ENCODE results near the gene FOXO6. TPM values are rescaled to one million over a fixed set of nuclear protein-coding genes. Genes with fewer than 3 reads are reported as not detected.

Gene FOXO6
- total and polyA plus RNA-seq, 2 donors (not counting 1 experiment from before 2014, with no cell fraction given) = under 0.01 TPM; not detected in 1

DNA sequence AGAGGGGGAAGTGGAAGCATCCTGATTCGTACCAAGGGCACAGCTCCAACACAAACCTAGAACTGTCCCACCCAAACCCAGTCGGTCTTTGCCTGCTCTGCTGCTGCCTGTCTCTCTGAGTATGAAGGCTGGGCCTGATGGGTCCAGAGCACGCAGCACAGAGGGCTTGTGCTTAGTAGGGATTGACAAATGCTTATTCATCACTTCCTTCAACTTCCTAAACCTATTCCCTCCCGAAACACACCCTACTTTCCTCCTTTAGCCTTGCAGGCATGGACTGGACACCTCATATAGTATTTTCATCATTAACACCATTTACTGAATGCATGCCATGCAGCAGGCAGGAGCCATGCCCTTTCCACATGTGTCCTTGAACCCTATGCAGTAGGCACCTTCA is 31.3 kb downstream of the FOXO6 start:
- H3K4me2 ChIP-seq (ENCODE audit: extremely low read depth, insufficient read depth, low read length) = no peak overlapping the region
- H3K4me1 ChIP-seq (ENCODE audit: control insufficient read depth, extremely low read depth, insufficient read depth, low read length) = no peaks in the 10 kb centered on the region
- no peak for TF ChIP-seq EZH2 (IDR thresholded peaks at IDR 0.05; ENCODE audit: low read length, missing control alignments)
- TF ChIP-seq, protein P1, sequence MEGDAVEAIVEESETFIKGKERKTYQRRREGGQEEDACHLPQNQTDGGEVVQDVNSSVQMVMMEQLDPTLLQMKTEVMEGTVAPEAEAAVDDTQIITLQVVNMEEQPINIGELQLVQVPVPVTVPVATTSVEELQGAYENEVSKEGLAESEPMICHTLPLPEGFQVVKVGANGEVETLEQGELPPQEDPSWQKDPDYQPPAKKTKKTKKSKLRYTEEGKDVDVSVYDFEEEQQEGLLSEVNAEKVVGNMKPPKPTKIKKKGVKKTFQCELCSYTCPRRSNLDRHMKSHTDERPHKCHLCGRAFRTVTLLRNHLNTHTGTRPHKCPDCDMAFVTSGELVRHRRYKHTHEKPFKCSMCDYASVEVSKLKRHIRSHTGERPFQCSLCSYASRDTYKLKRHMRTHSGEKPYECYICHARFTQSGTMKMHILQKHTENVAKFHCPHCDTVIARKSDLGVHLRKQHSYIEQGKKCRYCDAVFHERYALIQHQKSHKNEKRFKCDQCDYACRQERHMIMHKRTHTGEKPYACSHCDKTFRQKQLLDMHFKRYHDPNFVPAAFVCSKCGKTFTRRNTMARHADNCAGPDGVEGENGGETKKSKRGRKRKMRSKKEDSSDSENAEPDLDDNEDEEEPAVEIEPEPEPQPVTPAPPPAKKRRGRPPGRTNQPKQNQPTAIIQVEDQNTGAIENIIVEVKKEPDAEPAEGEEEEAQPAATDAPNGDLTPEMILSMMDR (conservative IDR thresholded peaks at IDR 0.05 in 1 of 2, IDR thresholded peaks at IDR 0.05 in 1 of 2; ENCODE audit: low read depth in 1 of 2, low read length in 2 of 2) = no peak
- no peak overlapping the region for H3K27ac ChIP-seq (ENCODE audit: insufficient read depth, low read length)
- H3K4me3 ChIP-seq (replicated peaks in 1 of 4; ENCODE audit: control extremely low read depth in 1 of 4, insufficient read depth in 1 of 4, low read depth in 3 of 4, low read length in 4 of 4) = no peak overlapping the region
- H2AFZ ChIP-seq (ENCODE audit: low read length) = no peak overlapping the region
- DNase-seq (ENCODE audit: low read depth in 2 of 2) = no peak
- H3K27me3 ChIP-seq (ENCODE audit: control insufficient read depth, insufficient read depth, low read length) = peaks cover 24% of the 10 kb centered on the region
- H3K79me2 ChIP-seq (ENCODE audit: control insufficient read depth, insufficient read depth, low read length) = no peaks in the 10 kb centered on the region
- H3K9ac ChIP-seq (ENCODE audit: insufficient read depth, low read length) = no peak overlapping the region
- no peaks in the 10 kb centered on the region for H3K9me3 ChIP-seq (ENCODE audit: control insufficient read depth, insufficient read depth, low read depth, low read length)
- H3K36me3 ChIP-seq (ENCODE audit: control insufficient read depth, insufficient read depth, low read length) = no peaks in the 10 kb centered on the region
- H4K20me1 ChIP-seq (ENCODE audit: control insufficient read depth, extremely low read depth, insufficient read depth, low read length) = no peaks in the 10 kb centered on the region

DNA sequence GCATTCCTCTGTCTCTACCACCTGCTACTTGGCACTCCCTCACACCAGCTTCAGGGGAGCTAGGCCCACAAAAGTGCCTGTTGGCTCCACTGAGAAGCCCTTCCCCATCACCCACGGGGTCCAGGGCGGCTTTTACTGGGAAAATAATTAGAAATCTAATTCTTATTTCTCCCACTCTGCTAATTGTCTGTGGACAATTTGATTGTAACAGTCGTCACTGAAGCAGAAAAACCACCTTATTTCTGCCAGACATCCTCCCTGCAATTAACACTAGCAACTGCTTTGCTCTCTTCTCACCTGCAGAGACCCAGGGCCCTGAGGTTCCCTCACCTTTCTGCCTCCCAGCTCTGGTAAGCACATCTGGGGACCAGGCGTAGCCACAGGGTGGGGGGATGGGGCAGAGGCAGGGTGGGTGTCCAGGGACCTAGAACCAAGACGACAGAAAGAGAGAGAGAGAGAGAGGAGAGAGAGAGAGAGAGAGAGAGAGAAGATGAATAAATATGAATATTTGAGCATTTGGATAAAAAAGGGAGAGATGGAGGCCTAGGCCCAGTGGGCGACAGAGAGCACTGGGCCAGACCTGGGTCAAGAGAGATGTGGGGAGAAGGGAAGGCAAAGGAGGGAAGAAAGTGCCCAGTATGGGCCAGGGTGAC is 32.6 kb downstream of the FOXO6 start:
- H3K4me3 ChIP-seq (replicated peaks in 1 of 4; ENCODE audit: control extremely low read depth in 1 of 4, insufficient read depth in 1 of 4, low read depth in 3 of 4, low read length in 4 of 4) = no peak overlapping the region
- H2AFZ ChIP-seq (ENCODE audit: low read length) = no peak overlapping the region
- no peaks in the 10 kb centered on the region for H3K36me3 ChIP-seq (ENCODE audit: control insufficient read depth, insufficient read depth, low read length)
- TF ChIP-seq EZH2 (IDR thresholded peaks at IDR 0.05; ENCODE audit: low read length, missing control alignments) = no peak
- TF ChIP-seq, protein P1 (conservative IDR thresholded peaks at IDR 0.05 in 1 of 2, IDR thresholded peaks at IDR 0.05 in 1 of 2; ENCODE audit: low read depth in 1 of 2, low read length in 2 of 2) = no peak
- DNase-seq (ENCODE audit: low read depth in 2 of 2) = no peak
- no peaks in the 10 kb centered on the region for H4K20me1 ChIP-seq (ENCODE audit: control insufficient read depth, extremely low read depth, insufficient read depth, low read length)
- H3K4me1 ChIP-seq (ENCODE audit: control insufficient read depth, extremely low read depth, insufficient read depth, low read length) = no peaks in the 10 kb centered on the region
- H3K27me3 ChIP-seq (ENCODE audit: control insufficient read depth, insufficient read depth, low read length) = peaks cover 22% of the 10 kb centered on the region
- no peak overlapping the region for H3K9ac ChIP-seq (ENCODE audit: insufficient read depth, low read length)
- no peaks in the 10 kb centered on the region for H3K9me3 ChIP-seq (ENCODE audit: control insufficient read depth, insufficient read depth, low read depth, low read length)
- H3K79me2 ChIP-seq (ENCODE audit: control insufficient read depth, insufficient read depth, low read length) = no peaks in the 10 kb centered on the region
- H3K4me2 ChIP-seq (ENCODE audit: extremely low read depth, insufficient read depth, low read length) = no peak overlapping the region
- no peak overlapping the region for H3K27ac ChIP-seq (ENCODE audit: insufficient read depth, low read length)

DNA sequence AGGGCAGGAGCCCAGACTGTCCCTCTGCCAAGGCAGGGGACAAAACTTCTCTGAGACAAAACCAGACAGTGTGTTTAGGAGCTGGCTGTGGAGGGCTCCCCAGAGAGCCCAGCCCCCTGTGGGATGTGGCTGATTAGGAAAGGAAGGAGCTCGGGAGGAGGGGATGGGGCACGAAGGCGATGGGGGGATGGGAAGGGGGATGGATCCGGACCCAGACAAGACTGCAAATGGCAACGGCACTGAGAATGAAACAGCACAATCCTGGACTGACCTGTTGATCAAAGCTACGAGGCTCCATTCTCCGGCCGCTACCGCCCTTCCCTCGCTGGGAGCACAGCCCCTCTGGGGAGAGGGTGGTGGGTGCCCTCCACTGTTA is 33.1 kb downstream of the FOXO6 start:
- H3K9ac ChIP-seq (ENCODE audit: insufficient read depth, low read length) = no peak overlapping the region
- H3K4me1 ChIP-seq (ENCODE audit: control insufficient read depth, extremely low read depth, insufficient read depth, low read length) = no peaks in the 10 kb centered on the region
- TF ChIP-seq, protein P1 (conservative IDR thresholded peaks at IDR 0.05 in 1 of 2, IDR thresholded peaks at IDR 0.05 in 1 of 2; ENCODE audit: low read depth in 1 of 2, low read length in 2 of 2) = no peak
- no peak for TF ChIP-seq EZH2 (IDR thresholded peaks at IDR 0.05; ENCODE audit: low read length, missing control alignments)

More for the DNA sequence above, 33.1 kb downstream of the FOXO6 start:
- Histone ChIP-seq H3K27ac (ENCODE audit: insufficient read depth, low read length) (no peak overlapping the region), H3K79me2 (ENCODE audit: control insufficient read depth, insufficient read depth, low read length) (no peaks in the 10 kb centered on the region), H3K9me3 (ENCODE audit: control insufficient read depth, insufficient read depth, low read depth, low read length) (no peaks in the 10 kb centered on the region), H3K4me3 (replicated peaks in 1 of 4; ENCODE audit: control extremely low read depth in 1 of 4, insufficient read depth in 1 of 4, low read depth in 3 of 4, low read length in 4 of 4) (no peak overlapping the region), H3K27me3 (ENCODE audit: control insufficient read depth, insufficient read depth, low read length) (peaks cover 22% of the 10 kb centered on the region), H3K36me3 (ENCODE audit: control insufficient read depth, insufficient read depth, low read length) (no peaks in the 10 kb centered on the region), H2AFZ (ENCODE audit: low read length) (no peak overlapping the region), H3K4me2 (ENCODE audit: extremely low read depth, insufficient read depth, low read length) (no peak overlapping the region), H4K20me1 (ENCODE audit: control insufficient read depth, extremely low read depth, insufficient read depth, low read length) (no peaks in the 10 kb centered on the region)
- DNase-seq (ENCODE audit: low read depth in 2 of 2) = no peak

All from fibroblast of lung (primary cell).